H1 (cell line): ENCODE measurements around the gene EFCAB10. TPM values are rescaled to one million over a fixed set of nuclear protein-coding genes. Genes with fewer than 3 reads are reported as not detected.

ENCODE experiments used
- CHD7 ChIP-seq: fragments of 300-600 bp; sonication (generic); IDR thresholded peaks from 2 replicates; pipeline ENCODE4 v1.7.1; 2012; ENCODE audit warnings: low read length, moderate library complexity, mild to moderate bottlenecking, inconsistent platforms; ENCODE audit not compliant: insufficient replicate concordance
- JUN ChIP-seq: IDR thresholded peaks from 2 replicates; pipeline ENCODE4 v1.6.1; 2011; ENCODE audit warnings: low read depth, mild to moderate bottlenecking, improper control_type of control experiment, low read length
- SP1 ChIP-seq: IDR thresholded peaks from 2 replicates; pipeline ENCODE4 v1.6.1; 2011; ENCODE audit warnings: low read depth, low read length
- polyA plus RNA-seq, 7 experiments: library from polyadenylated mRNA; depleted of rRNA in 3 of 7; stranded (reverse) in 5 of 7; unstranded in 2 of 7; fragments of >200 nt in 5 of 7; fragments of 200-250 nt in 2 of 7; gene quantifications; 1 replicate in 5 of 7; 2 replicates in 1 of 7; 4 replicates in 1 of 7; pipeline versions ENCODE4 v1.2.1 to v1.2.3, GENCODE V29; 2011 to 2013; ENCODE audit warnings: missing spikeins in 2 of 7, mixed read lengths in 2 of 7
- total RNA-seq: library from RNA; stranded (reverse); fragmentation: NEBNext Ultra II Directional; extraction: Animal tissue kit (Norgen Biotek cat#: 25700); gene quantifications from 2 replicates; pipeline ENCODE4 v1.2.1, GENCODE V29; 2021

The EFCAB10 gene
- total and polyA plus RNA-seq, 2 of the 8 experiments (the other 6 are each of a cell fraction or from before 2014, with no cell fraction given), result 0.80 to 3.1 TPM

GRCh38 chr7:105600720-105601550, 19.6 kb upstream of the EFCAB10 start (continued):
- TF ChIP-seq CHD7, result no peak
- TF ChIP-seq JUN, result no peak
- TF ChIP-seq SP1, result no peak
- TF ChIP-seq, all 59 proteins: peak for 1
